ENCODE data around the gene NRG3.
"Not testable (repeated sequence)": the region's sequence is repeated elsewhere in the genome, so short reads cannot be mapped to it uniquely, and the experiment has no call there.

The NRG3 gene

DNA sequence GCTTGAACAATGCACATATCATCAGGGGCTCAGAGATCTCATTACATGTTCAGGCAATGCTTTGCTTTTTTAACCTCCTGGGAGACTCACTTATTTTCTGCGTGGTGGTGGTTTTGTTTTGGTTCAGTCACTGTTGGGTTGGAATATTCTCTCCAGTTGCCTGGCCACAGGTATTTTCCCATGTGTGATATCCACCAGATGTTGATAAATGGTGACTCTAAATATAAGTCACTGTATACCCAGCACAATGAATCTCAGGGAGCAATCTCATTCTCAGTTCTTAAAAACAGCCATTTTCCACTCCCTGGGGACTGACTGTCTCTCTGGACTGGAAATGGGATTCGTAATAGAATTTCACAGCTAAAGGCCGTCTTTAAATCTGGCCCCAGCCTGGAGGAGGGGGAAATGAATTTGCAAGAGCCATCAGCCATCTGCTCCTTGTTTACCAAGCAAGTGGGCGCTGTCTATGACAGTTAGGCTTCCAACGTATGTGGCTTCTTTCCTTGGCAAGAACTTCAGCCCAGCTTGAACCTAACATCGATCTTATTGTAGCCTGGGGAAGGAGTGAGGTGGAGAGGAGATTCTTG is 1106.2 kb downstream of the NRG3 start:
- no peak for DNase-seq (ENCODE audit: low read depth)

DNA sequence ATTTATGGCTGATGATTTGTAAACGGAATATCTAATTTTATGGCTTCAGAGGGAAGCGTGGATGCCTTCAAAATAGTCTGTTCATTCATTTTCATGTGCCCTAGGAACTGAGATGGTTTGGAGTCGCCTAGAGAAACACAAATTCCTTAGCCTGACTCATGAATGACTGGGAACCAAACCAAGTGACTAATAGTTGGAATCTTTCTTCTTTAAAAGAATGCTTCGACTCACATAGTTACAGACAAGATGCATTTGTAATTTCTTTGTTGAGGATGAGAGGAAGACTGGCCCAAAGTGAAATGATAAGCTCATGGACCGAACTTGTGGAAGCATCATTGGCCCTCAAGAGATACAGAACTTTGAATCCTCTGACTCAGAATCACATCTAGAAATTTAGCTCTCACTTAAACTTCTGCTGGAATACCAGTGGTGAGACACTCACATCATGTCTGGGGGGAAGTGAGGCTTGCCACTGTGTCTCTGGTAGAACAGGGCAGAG is 1107.2 kb downstream of the NRG3 start:
- no peak for DNase-seq (ENCODE audit: low read depth)

DNA sequence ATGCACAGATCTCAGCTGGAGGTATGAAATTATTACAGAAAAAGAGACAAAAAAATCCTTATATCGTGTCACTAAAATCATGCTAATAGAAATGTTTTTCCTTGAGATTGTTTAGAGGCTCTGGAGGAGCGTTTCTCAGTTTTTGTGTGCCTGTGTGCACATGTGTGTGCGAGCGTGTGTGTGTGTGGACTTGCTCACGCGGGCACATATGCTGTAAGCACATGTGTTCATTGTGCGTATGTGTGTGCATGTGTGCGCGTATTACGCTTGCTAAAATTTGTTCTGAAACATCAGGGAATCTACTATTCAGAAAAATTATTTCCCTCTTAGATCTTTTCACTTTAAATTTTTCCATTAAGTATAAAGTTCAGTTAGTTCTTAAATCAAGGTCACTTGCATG is 1111.2 kb downstream of the NRG3 start:
- DNase-seq (ENCODE audit: low read depth) = no peak

DNA sequence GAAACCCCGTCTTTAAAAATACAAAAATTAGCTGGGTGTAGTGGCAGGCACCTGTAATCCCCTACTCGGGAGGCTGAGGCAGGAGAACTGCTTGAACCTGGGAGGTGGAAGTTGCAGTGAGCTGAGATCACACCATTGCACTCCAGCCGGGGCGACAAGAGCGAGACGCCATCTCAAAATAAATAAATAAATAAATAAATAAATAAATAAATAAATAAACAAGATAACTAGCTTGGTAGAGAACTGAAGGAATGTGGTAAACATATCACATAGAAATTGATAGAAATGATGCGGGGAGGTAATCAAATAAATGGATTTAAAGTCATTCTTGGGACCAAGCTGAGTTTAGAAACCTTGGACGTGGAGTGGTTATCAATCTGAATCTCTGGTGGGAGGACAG is 1131.5 kb downstream of the NRG3 start:
- DNase-seq (ENCODE audit: low read depth) = not testable (repeated sequence)

DNA sequence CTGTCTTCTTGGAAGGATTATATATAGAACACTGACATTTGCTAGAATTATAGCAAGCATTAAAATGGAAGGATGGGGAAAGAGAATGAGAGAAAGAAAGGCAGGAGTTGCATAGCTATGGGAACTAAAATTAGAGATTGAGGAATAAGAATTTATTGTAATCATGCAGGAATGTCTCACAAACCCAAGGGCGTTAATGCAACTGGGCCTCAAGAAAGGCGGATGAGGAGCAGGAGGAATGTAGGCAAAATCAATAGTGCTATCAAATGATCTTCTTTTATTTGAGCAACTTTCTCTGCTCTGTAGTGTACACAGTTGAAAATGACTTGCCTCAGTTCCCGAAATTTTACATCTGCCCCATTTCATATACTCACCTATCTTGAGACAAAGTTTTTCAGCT is 1132.5 kb downstream of the NRG3 start:
- DNase-seq (ENCODE audit: low read depth) = no peak

DNA sequence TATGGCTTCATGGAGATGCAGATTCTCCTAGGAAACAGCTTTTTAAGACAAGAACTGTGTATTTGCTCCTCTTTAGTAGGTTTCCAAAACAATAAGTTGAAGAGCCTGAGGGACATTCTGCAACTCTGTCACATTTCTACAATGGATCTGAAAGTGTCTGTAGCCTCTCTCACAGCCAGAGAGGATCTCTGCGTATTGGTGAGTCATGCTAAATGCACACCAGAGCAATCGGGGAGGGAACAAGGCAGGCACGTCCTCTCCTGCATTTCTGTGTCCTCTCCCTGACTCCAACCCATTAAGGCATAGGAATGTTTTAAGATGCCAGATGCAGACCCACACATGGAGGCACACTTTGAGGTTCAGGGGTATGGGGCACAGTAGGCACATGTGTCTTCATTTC is 1137.9 kb downstream of the NRG3 start:
- DNase-seq (ENCODE audit: low read depth) = no peak

DNA sequence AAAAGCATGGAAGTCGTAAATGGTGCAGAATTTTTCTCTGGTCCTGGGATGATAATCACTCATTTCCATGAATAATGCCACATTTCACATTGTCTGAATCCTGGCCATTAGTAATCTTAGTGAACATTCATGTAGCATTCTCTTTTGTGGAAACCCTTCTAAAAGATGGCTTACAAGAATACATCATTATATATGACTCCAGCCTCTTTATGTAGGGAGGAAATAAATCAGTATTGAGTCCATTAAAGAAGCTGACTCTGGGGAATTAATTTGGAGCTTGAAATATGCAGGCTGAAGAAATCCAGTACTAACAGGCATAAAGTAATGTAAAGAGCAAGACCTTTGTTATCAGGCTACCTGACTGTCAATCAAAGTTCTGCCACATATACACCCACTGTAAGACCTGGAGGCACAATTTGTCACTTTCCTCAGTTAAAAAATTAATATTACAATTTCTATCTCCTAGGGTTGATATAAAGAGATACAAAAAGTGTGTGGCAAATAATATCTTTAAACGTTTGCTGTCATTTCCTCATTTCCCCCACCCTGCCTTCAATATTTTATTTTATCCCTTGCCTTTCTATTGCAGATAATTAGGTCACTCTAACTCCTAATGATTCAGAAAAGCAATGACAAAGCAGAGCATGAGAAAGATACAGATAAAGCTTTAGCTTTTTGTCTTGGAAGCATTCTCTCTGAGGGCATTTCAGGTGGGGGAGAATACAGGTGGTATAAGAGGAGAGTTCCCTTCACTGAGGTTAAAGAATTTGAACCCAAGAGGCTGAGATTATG is 1142.3 kb downstream of the NRG3 start:
- DNase-seq (ENCODE audit: low read depth) = no peak

DNA sequence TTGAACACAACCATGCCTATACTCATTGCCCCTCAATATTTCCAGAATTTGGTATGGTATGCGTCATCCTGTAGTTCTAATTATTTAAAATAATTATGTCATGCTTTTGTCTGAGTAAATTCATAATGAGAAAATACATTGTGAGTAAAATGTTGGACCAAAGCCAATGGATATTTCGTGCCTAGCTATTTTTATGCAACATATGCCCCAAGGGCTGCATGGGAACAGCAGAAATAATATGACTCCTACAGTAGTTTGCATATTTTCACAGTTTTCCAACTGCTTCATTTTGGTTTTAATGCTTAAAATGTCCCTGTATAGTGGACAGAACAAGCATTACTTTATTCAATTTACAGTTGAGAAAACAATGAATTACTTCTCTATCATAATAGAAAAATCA is 1148.7 kb downstream of the NRG3 start:
- DNase-seq (ENCODE audit: low read depth) = no peak
